ENCODE measurements around the gene BNC2.

The BNC2 gene

GRCh38 chr9:16708656-16709435 lies 161.6 kb downstream of the BNC2 start:
- no peak for DNase-seq

DNA sequence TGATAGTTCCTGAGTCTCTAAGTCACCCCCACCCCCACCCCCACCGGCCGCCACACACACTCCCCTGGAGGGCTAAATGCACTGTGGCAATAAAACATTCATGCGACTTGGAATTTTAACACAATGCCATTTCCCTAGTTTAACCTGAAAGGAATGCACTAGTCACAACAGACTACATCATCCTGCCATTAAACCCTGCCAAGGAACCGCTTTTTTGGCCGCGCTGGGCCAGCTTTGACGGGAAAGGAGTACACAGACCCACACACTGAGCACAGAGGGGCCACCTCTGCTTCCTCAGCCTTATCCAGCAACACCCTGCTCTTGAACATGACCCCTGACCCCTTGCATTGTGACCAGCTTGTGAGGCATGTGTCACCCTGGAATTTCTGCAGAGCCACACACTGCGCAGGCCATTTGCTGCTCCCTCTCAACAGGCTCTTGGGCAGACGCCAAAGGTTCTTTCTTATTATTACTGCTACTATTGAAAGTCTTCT lies 165.3 kb downstream of the BNC2 start:
- peak; percentile 22 for DNase-seq

DNA sequence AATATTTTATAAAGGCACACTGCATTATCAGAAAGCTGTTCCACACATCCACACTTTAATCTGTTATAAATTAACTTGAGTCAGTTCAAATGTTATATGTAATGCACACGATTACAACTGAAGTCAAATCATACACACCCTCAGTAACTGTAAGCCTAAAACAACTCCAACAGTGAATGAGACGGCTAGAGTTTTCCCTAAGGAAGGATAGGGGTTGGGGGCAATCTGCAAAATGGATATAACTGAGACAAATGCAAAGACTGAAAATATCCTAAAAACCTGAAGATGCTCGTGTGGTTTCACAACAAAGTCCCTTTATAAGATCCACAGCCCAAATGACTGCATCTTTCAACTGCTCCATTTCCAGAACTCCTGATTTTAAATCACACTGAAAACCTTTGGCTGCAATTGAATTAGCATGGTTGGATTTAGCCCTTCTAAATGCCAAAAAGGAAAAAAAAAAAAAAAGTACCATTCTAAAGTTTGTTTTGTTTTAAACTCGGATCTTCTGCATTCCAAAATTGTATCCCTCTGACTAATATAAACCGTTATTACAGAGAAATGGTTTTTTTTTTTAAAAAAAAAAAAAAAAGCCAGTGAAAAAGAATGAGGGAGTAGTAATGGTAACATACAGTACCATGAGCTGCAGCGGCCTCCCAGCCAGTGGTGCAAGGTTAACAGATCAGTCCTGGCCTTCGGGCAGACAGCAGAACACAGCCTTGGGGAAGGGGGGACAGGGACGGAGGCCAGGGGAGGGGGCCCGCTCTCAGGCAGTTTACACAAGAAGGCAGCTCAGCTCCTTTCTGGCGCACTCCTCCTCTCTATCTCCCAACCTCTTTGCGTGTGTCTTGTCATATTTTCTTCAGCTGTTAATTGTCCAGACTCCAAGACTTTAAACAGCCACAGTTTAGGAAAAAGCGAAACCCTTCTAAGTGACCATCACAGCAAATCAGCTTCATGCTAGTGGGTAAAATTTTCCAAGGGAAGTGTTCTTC lies 166.1 kb downstream of the BNC2 start:
- no peak for DNase-seq

GRCh38 chr9:16701347-16701746 lies 169.1 kb downstream of the BNC2 start:
- DNase-seq, result no peak

GRCh38 chr9:16693616-16694015 lies 176.9 kb downstream of the BNC2 start:
- no peak for DNase-seq

DNA sequence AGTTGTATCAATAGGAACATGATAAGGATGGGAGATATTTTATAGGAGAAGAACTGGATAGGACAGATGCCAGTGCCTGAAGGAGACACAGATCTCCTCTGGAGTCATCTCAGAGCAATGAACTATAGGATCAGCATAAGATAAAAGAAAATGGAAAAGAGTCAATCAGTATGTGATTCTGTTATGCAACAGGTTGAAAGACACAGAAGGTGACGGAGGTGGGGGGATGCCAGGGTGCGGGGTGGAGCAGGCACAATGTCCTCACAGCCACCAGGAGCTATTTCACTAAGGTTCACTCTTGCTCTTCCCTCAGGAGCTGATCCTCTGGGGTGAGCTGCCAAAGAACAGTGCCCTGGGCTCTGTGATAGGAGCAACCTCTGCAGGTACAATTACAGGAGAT lies 179.8 kb downstream of the BNC2 start:
- no peak for DNase-seq

- no peak for DNase-seq
Measured at GRCh38 chr9:16690205-16690604, 180.3 kb downstream of the BNC2 start.

DNA sequence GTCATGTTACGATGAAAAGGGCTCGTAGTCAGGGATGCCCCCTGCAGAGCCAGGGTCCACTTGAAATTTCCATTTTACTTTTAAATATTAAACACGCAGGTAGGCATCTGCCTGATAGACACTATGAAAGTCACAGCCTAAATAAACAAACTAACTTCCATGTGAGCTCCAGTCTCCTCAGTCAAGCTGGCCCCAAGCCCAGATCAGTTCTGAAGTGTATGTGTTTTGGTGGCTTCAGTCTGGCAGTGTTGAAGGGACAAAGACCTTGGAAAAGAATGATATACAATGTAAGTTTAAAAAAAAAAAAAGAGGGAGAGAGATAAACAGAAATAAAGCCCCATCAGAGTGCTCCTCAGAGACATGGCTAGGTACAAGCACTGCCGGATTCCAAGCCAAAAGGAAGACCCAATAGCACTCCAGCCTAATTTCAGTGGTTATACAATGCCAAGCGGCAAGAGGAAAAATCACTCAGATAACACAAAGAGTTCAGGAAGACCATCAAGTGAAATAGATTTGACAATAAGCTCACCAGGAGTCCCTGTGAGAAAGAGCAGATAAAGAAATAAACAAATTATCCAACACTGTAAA lies 181.0 kb downstream of the BNC2 start:
- DNase-seq, result peak; percentile 96

DNA sequence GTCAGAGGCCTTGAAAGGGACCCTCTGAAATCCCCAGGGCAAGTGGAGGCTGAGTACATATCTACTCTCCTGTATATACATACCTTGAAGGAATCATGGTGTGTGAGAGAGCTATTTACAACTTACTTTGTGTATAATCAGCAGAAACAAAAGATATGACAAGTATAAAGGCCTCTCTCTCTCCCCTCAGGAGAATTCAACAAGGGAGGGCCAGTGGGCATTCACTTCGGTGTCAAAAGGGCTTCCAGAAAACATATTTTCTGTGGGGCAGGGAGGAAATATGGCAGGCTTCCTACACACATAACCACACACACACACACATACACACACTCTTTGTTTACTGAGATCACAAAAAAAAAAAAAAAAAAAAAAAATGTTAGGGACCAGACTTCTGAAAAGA lies 181.7 kb downstream of the BNC2 start:
- DNase-seq, result peak; percentile 74

GRCh38 chr9:16687678-16688369 lies 182.6 kb downstream of the BNC2 start:
- no peak for DNase-seq

- DNase-seq, result no peak
Measured at GRCh38 chr9:16683326-16683725, 187.1 kb downstream of the BNC2 start.

- DNase-seq, result no peak
Measured at GRCh38 chr9:16682273-16682672, 188.2 kb downstream of the BNC2 start.

DNA sequence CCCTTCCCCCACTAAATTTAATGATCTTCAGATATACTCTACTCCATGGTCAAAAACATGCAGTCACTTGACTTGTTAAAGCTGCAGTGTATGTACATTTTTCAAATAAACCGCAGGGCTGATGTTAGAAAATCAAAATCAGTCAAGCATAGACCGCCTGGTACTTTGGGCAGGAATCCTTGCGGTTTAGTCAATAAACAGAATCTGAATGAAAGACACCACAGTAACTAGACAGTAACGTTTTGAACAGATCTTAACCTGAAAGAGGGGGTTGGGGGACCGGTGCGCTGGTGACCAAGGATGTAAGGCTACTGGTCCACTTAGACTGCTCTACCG lies 188.8 kb downstream of the BNC2 start:
- DNase-seq, result no peak

DNA sequence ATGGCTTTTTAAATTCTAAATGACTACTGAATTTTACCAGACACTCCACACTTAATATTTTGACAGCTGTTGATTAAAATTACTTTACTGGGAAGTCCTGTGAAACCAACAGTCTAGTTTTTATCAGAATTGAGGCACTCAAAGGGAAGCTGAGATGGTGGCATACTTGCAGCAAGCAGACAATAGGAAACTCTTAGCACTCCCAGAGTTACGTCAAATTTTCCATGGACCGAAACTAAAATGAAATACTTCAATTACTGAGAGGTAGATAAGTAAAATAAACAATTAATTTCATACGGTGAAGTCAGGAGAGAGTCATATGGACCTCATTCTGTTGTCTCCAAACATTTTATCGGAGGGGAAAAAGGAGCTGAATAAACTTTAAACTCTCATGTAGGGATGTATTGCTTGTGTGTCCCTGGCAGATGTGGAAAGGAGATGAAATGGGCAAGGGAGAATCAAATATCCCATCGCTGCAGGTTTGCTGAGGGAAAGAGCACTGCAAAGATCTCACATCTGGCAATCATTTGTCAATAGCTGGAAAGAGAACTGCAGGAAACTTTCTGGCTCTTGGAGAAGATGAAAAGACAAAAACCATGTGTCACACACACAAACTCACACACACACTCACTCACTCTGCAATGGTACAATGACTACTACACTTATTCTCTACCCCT lies 189.4 kb downstream of the BNC2 start:
- no peak for DNase-seq

DNA sequence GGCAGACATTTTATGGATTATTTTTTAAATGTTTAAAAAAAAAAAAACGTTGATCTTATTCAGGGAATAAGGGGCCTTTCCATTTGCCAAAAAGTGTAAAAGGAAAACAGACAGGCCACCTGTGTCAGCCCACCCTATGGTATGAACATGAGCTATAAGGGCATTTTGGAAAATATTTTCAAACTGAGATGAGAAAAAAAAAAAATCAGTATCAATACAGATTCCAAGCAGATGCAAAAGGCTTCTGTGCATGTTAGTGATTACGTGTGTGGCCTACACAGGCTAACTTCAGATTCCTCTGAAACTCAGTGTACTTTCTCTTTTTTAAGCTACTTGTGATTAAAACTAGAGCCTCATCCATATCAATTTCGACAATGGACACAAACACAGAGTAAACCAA lies 189.9 kb downstream of the BNC2 start:
- DNase-seq, result no peak

- no peak for DNase-seq
Measured at GRCh38 chr9:16679327-16679821, 191.1 kb downstream of the BNC2 start.

DNA sequence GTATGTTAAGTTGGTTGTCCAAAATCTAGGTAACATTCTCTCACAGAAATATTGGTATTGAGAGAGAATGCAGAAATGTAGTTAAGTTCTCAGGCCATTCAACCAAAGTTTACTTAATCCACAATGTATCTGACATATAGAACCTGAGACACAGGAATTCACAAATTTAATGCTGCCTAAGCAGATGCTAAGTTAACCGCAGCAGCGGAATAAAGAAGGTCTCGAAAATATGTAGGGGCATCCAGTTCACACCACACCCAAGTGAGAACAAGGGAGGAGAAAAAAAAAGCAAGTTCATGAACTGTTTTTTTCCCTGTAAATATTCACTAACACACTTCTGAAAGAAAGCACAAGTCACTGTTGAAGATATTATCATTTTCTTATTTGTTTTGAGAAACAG lies 194.0 kb downstream of the BNC2 start:
- DNase-seq, result no peak

GRCh38 chr9:16675131-16675530 lies 195.3 kb downstream of the BNC2 start:
- no peak for DNase-seq

DNA sequence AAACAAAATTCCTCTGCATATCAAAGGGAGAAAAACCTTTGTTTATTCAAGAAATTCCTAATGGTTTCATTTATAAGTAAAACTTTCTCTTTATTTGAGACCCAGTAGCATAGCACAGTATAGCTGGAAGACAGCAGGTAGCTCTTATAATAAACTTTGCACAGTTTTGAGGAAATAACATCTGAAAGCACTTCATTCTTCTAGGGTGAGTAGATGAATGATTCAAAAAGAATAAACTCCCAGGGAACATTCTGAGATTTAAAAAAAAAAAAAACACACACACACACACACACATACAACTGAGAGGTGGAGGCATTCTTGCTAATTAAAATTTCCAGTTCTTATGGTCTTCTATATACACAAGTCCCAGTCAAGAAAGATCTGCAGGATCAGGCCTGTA lies 197.3 kb downstream of the BNC2 start:
- no peak for DNase-seq

DNA sequence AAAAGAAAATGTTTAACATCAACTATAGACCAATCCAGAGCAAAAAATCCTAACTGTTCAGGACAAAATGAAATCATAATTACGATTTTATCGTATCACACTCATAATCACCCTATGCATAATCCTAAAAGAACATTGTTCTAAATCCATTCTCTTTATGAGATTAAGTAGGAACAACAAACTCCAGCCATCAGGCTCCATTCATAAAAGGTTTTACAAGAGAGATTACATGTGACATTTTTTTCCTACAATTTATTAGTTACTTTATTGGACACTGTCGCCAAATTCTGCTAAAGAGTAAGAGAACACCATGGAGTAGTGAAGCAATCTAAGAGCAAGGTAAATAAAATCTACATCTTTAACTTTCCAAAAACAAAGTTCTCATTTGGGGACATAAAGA lies 198.0 kb downstream of the BNC2 start:
- DNase-seq, result no peak

DNA sequence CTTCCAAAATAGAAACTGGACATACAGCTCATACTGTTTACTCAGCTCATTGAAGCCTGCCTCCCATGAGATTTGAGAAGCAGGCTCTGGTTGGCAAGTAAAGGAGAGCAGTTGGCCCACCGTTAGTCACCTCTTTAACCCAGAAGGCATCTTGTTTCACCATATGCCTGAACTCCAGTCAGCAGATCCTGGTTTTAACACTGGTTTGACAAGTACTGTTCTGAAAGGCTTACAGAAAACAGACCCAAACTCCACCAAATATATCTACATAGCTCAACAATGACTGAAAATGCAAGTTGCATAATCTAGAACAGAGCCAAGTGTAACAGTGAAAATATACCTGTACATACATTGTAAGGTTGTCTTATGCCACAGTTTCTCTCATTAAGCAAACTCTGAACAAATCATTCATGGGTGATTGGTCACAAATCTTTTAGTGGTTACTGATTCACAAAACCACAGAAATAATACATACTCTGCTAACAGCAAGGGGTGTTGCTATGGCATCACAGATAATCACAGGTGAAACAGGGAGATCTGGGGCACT lies 198.8 kb downstream of the BNC2 start:
- peak; percentile 72 for DNase-seq

- no peak for DNase-seq
Measured at GRCh38 chr9:16670791-16671190, 199.7 kb downstream of the BNC2 start.

Measured in NCI-H1092 treated with DMSO at 0.1 percent for 48 hours (cell line).